H9 (cell line): ENCODE measurements around the gene BANF1. TPM values are rescaled to one million over a fixed set of nuclear protein-coding genes. Genes with fewer than 3 reads are reported as not detected.
A peak's percentile ranks its signal among the peaks of the same experiment; 100 is the strongest.

ENCODE experiments used
- DNase-seq: peaks from one replicate; pipeline ENCODE4 v3.0.0-alpha.2; 2017
- H2AFZ ChIP-seq: one replicate; pipeline ENCODE4 v1.6.1; 2013; ENCODE audit warnings: mild to moderate bottlenecking, low read length, control low read depth, moderate library complexity
- H2AK5ac ChIP-seq: 2 replicates; pipeline ENCODE4 v1.6.1; 2013; ENCODE audit warnings: low read length, control low read depth, mixed read lengths; ENCODE audit not compliant: insufficient read length
- H2BK120ac ChIP-seq: one replicate; pipeline ENCODE4 v1.6.1; 2013; ENCODE audit warnings: low read depth, mild to moderate bottlenecking, low read length, control low read depth, inconsistent platforms; ENCODE audit not compliant: poor library complexity, severe bottlenecking
- H2BK12ac ChIP-seq: 2 replicates; pipeline ENCODE4 v1.6.1; 2013; ENCODE audit warnings: low read length, control low read depth, mixed read lengths, low read depth; ENCODE audit not compliant: insufficient read length
- H2BK15ac ChIP-seq: 2 replicates; pipeline ENCODE4 v1.6.1; 2013; ENCODE audit warnings: low read depth, low read length, control low read depth
- H2BK20ac ChIP-seq: one replicate; pipeline ENCODE4 v1.6.1; 2013; ENCODE audit warnings: low read depth, mild to moderate bottlenecking, low read length, control low read depth, inconsistent platforms; ENCODE audit not compliant: poor library complexity, severe bottlenecking
- H2BK5ac ChIP-seq: 2 replicates; pipeline ENCODE4 v1.6.1; 2013; ENCODE audit warnings: low read length, control low read depth, mixed read lengths; ENCODE audit not compliant: insufficient read length
- H3K14ac ChIP-seq: 2 replicates; pipeline ENCODE4 v1.6.1; 2013; ENCODE audit warnings: low read length, control low read depth; ENCODE audit not compliant: insufficient read depth
- H3K18ac ChIP-seq: 2 replicates; pipeline ENCODE4 v1.6.1; 2013; ENCODE audit warnings: low read depth, mild to moderate bottlenecking, mixed read lengths, low read length, control low read depth; ENCODE audit not compliant: insufficient read length
- H3K23ac ChIP-seq: 2 replicates; pipeline ENCODE4 v1.6.1; 2013; ENCODE audit warnings: low read length, control low read depth, mixed read lengths, low read depth; ENCODE audit not compliant: insufficient read length
- H3K23me2 ChIP-seq: 2 replicates; pipeline ENCODE4 v1.6.1; 2013; ENCODE audit warnings: low read depth, mild to moderate bottlenecking, mixed read lengths, low read length, control low read depth; ENCODE audit not compliant: insufficient read length, poor library complexity, severe bottlenecking
- H3K27ac ChIP-seq: 2 replicates; pipeline ENCODE4 v1.5.1; 2013; ENCODE audit warnings: low read length, control low read depth, mixed read lengths, low read depth; ENCODE audit not compliant: insufficient read length
- H3K27me3 ChIP-seq: 2 replicates; pipeline ENCODE4 v1.6.1; 2013; ENCODE audit warnings: low read length, control low read depth, inconsistent platforms; ENCODE audit not compliant: insufficient read depth
- H3K4ac ChIP-seq: 2 replicates; pipeline ENCODE4 v1.6.1; 2013; ENCODE audit warnings: low read depth, mild to moderate bottlenecking, control low read depth, inconsistent platforms, low read length, moderate library complexity
- H3K4me1 ChIP-seq: 2 replicates; pipeline ENCODE4 v1.6.1; 2013; ENCODE audit warnings: low read length, control low read depth, inconsistent platforms; ENCODE audit not compliant: insufficient read depth
- H3K4me2 ChIP-seq: 2 replicates; pipeline ENCODE4 v1.6.1; 2013; ENCODE audit warnings: low read length, control low read depth, mixed read lengths; ENCODE audit not compliant: insufficient read length, insufficient read depth
- H3K56ac ChIP-seq: 2 replicates; pipeline ENCODE4 v1.6.1; 2013; ENCODE audit warnings: low read depth, mild to moderate bottlenecking, mixed read lengths, low read length, control low read depth; ENCODE audit not compliant: insufficient read length
- H3K79me1 ChIP-seq: 2 replicates; pipeline ENCODE4 v1.6.1; 2013; ENCODE audit warnings: low read depth, mild to moderate bottlenecking, moderate library complexity, low read length, control low read depth, inconsistent platforms; ENCODE audit not compliant: insufficient read depth, poor library complexity, severe bottlenecking
- H3K79me2 ChIP-seq: 2 replicates; pipeline ENCODE4 v1.6.1; 2013; ENCODE audit warnings: low read length, control low read depth, inconsistent platforms; ENCODE audit not compliant: insufficient read depth
- H3K9ac ChIP-seq: 2 replicates; pipeline ENCODE4 v1.6.1; 2013; ENCODE audit warnings: low read length, control low read depth, mixed read lengths; ENCODE audit not compliant: insufficient read length; ENCODE audit errors: extremely low read depth
- H3K9me3 ChIP-seq: one replicate; pipeline ENCODE4 v1.6.1; 2013; ENCODE audit warnings: low read depth, low read length, inconsistent platforms; ENCODE audit not compliant: control insufficient read depth
- H3T11ph ChIP-seq: one replicate; pipeline ENCODE4 v1.6.1; 2013; ENCODE audit warnings: mild to moderate bottlenecking, low read length, control low read depth, inconsistent platforms
- H4K20me1 ChIP-seq: one replicate; pipeline ENCODE4 v1.6.1; 2013; ENCODE audit not compliant: control insufficient read depth, insufficient read length, insufficient read depth
- H4K5ac ChIP-seq: 2 replicates; pipeline ENCODE4 v1.6.1; 2013; ENCODE audit warnings: low read depth, mild to moderate bottlenecking, mixed read lengths, low read length, control low read depth; ENCODE audit not compliant: insufficient read length
- H4K8ac ChIP-seq: replicated peaks from 2 replicates; pipeline ENCODE4 v1.6.1; 2013; ENCODE audit warnings: low read length, control low read depth, mixed read lengths, low read depth; ENCODE audit not compliant: insufficient read length
- H4K91ac ChIP-seq: 2 replicates; pipeline ENCODE4 v1.6.1; 2013; ENCODE audit warnings: low read depth, mild to moderate bottlenecking, moderate library complexity, mixed read lengths, low read length, control low read depth; ENCODE audit not compliant: insufficient read length
- H3K27ac Mint-ChIP-seq, 3 experiments: 2 replicates in 2 of 3; 3 replicates in 1 of 3; pipeline ENCODE4 v1.8.0; 2020 to 2021; ENCODE audit warnings: mixed read lengths in 3 of 3, mild to moderate bottlenecking in 1 of 3, moderate library complexity in 1 of 3
- H3K27me3 Mint-ChIP-seq: 2 replicates; pipeline ENCODE4 v1.8.0; 2021; ENCODE audit warnings: low read depth, mild to moderate bottlenecking, moderate library complexity, mixed read lengths
- H3K36me3 Mint-ChIP-seq, 3 experiments: 2 replicates in 2 of 3; 3 replicates in 1 of 3; pipeline ENCODE4 v1.8.0; 2020 to 2021; ENCODE audit warnings: low read depth in 3 of 3, mixed read lengths in 3 of 3; ENCODE audit not compliant: insufficient read depth in 1 of 3
- H3K4me1 Mint-ChIP-seq, 2 experiments: 2 replicates each; pipeline ENCODE4 v1.8.0; 2020; ENCODE audit warnings: mixed read lengths in 2 of 2
- H3K4me3 Mint-ChIP-seq, 2 experiments: 2 replicates in 1 of 2; 3 replicates in 1 of 2; pipeline ENCODE4 v1.8.0; 2020 to 2021; ENCODE audit warnings: mild to moderate bottlenecking in 2 of 2, mixed read lengths in 2 of 2, moderate library complexity in 1 of 2
- H3K9me3 Mint-ChIP-seq, 2 experiments: 2 replicates in 1 of 2; 3 replicates in 1 of 2; pipeline ENCODE4 v1.8.0; 2020; ENCODE audit warnings: mild to moderate bottlenecking in 2 of 2, mixed read lengths in 2 of 2, moderate library complexity in 1 of 2
- WGBS: extraction: QIAGEN DNeasy Blood & Tissue Kit; methylation state at CpG from one replicate; pipeline ENCODE4 v1.1.7; 2013; ENCODE audit warnings: missing lambda C conversion rate, low lambda C conversion rate, mixed read lengths; ENCODE audit not compliant: insufficient read length; ENCODE audit errors: extremely low coverage; 5-methylcytosine and 5-hydroxymethylcytosine counted together
- total RNA-seq: library from RNA; stranded (reverse); gene quantifications from 2 replicates; pipeline ENCODE4 v1.2.1, GENCODE V29; 2021
- TF ChIP-seq, protein P1 (sequence below): fragments of 200-600 bp; sonication (generic); conservative IDR thresholded peaks from 3 replicates; pipeline ENCODE4 v1.8.0; 2021; ENCODE audit warnings: antibody characterized with exemption, mild to moderate bottlenecking

Gene BANF1
- total RNA-seq, 1 experiment from 2014 or later, result 346 TPM

DNA sequence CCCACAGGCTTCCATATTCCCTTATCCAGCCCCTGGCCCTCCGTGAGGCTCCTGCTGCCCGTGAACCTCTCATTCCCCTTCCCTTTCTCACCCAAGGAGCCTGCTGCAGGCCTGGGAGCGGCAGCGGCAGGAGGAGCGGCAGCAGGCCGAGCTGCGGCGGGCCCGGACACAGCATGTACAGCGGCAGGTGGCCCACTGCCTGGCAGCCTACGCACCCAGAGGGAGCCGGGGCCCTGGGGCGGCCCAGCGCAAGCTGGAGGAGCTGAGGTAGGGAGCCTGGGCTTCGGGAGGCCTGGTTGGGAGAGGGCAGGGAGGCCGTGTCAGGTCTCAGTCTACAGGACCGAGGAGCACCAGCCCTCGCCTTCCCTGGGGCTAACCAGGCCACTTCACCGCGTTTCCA is 48.8 kb upstream of the BANF1 start:
- Histone ChIP-seq H3K9ac (no peak overlapping the region), H3K4ac (no peak overlapping the region; the same call in 1 of the 2 replicates), H3K4me2 (no peak overlapping the region), H3K23me2 (no peaks in the 10 kb centered on the region), H4K5ac (no peak overlapping the region), H3K79me2 (no peaks in the 10 kb centered on the region), H2BK12ac (no peak overlapping the region), H2BK20ac (no peak overlapping the region), H2BK5ac (no peak overlapping the region), H2BK120ac (no peak overlapping the region), H3K27me3 (no peaks in the 10 kb centered on the region), H3K14ac (no peak overlapping the region), H2AFZ (no peak overlapping the region), H2BK15ac (no peak overlapping the region), H2AK5ac (no peak overlapping the region), H3K18ac (no peak overlapping the region), H3K79me1 (no peaks in the 10 kb centered on the region), H3K4me1 (no peaks in the 10 kb centered on the region), H4K8ac (no peak overlapping the region), H3K23ac (no peak overlapping the region), H4K20me1 (no peaks in the 10 kb centered on the region), H3K27ac (no peak overlapping the region), H3K56ac (no peak overlapping the region), H3K9me3 (no peaks in the 10 kb centered on the region), H3T11ph (no peak overlapping the region), H4K91ac (no peak overlapping the region)
- Mint-ChIP-seq H3K36me3 (peaks cover 0 to 12% (median 2%) of the 10 kb centered on the region in 3 experiments; a peak in 3 of 7 replicates), H3K4me3 (no peak overlapping the region), H3K27ac (peak overlapping the region in 1 of 3 experiments; percentile 72; a peak in 1 of 7 replicates), H3K9me3 (no peaks in the 10 kb centered on the region; a peak in 1 of 5 replicates), H3K4me1 (peaks cover 0 to 2% of the 10 kb centered on the region in 2 experiments; a peak in 2 of 4 replicates), H3K27me3 (peaks cover 2% of the 10 kb centered on the region)
- no peak for DNase-seq
- WGBS, result no CpG with 5 or more reads among the region's 20 CpGs
- TF ChIP-seq, protein P1, sequence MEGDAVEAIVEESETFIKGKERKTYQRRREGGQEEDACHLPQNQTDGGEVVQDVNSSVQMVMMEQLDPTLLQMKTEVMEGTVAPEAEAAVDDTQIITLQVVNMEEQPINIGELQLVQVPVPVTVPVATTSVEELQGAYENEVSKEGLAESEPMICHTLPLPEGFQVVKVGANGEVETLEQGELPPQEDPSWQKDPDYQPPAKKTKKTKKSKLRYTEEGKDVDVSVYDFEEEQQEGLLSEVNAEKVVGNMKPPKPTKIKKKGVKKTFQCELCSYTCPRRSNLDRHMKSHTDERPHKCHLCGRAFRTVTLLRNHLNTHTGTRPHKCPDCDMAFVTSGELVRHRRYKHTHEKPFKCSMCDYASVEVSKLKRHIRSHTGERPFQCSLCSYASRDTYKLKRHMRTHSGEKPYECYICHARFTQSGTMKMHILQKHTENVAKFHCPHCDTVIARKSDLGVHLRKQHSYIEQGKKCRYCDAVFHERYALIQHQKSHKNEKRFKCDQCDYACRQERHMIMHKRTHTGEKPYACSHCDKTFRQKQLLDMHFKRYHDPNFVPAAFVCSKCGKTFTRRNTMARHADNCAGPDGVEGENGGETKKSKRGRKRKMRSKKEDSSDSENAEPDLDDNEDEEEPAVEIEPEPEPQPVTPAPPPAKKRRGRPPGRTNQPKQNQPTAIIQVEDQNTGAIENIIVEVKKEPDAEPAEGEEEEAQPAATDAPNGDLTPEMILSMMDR, result no peak
